Skeletal muscle satellite cell (primary cell): ENCODE data around the gene ATP9B.

ENCODE experiments used
- H3K27me3 ChIP-seq: 2 replicates; pipeline ENCODE4 v1.7.0; 2013; ENCODE audit warnings: low read length; ENCODE audit not compliant: control insufficient read depth, insufficient read depth
- H3K36me3 ChIP-seq: 2 replicates; pipeline ENCODE4 v1.7.0; 2013; ENCODE audit warnings: mild to moderate bottlenecking, control low read depth, low read length; ENCODE audit not compliant: insufficient read depth
- H3K4me1 ChIP-seq: 2 replicates; pipeline ENCODE4 v1.7.0; 2013; ENCODE audit warnings: low read length; ENCODE audit not compliant: control insufficient read depth, insufficient read depth
- H3K4me2 ChIP-seq: 2 replicates; pipeline ENCODE4 v1.7.0; 2013; ENCODE audit warnings: mild to moderate bottlenecking, low read length
- H3K4me3 ChIP-seq: 2 replicates; pipeline ENCODE4 v1.7.0; 2013; ENCODE audit warnings: low read length
- H3K9ac ChIP-seq: 2 replicates; pipeline ENCODE4 v1.7.0; 2013; ENCODE audit warnings: mild to moderate bottlenecking, low read depth, low read length, moderate library complexity
- H3K9me3 ChIP-seq: replicated peaks from 2 replicates; pipeline ENCODE4 v1.7.0; 2013; ENCODE audit warnings: mild to moderate bottlenecking, control low read depth, low read length

Gene ATP9B

DNA sequence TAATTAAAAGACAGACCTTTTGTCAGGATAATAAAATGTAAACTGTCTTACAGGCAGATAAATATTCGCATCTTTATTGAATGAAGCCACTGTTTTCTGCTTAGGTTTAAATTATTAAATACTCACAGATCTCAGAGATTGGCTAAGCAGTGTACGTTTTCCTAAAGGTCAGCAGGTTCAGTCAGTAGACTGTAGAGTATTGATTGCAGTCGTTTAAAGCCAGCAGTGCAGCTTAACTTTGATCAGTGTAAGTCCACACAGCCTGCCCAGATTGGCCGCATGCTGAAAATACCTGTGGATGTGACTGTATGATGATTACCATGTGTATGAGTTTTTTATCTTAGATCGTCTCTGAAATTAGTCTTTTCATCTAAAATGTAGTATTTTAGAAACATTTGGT is 42.3 kb downstream of the ATP9B start:
- no peak overlapping the region for H3K9ac ChIP-seq
- no peaks in the 10 kb centered on the region for H3K9me3 ChIP-seq
- H3K27me3 ChIP-seq: no peaks in the 10 kb centered on the region
- H3K4me2 ChIP-seq: no peak overlapping the region
- H3K36me3 ChIP-seq: no peaks in the 10 kb centered on the region
- H3K4me3 ChIP-seq: no peak overlapping the region
- no peaks in the 10 kb centered on the region for H3K4me1 ChIP-seq

DNA sequence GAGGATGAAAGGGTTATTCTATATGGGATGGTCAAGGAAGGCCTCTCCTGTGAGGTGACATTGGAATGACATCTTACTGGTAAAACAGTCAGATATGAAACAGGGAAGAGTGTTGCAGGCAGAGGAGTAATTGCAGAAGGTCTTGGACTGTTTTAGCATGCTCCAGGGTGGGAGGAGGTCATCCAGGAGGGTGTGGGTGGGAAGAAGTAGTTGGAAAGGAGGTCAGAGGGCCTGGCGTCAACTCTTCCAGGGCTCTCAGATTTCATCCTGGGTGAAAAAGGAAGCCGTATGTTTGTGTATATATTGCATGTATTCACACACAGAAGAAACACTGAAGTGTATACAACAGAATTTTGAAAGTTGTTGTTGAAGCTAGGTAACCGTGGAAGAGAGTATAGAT is 48.2 kb downstream of the ATP9B start:
- Histone ChIP-seq H3K36me3 (no peaks in the 10 kb centered on the region), H3K9me3 (no peaks in the 10 kb centered on the region), H3K4me2 (no peak overlapping the region), H3K4me1 (peaks cover 4% of the 10 kb centered on the region), H3K9ac (no peak overlapping the region), H3K27me3 (no peaks in the 10 kb centered on the region), H3K4me3 (no peak overlapping the region)

DNA sequence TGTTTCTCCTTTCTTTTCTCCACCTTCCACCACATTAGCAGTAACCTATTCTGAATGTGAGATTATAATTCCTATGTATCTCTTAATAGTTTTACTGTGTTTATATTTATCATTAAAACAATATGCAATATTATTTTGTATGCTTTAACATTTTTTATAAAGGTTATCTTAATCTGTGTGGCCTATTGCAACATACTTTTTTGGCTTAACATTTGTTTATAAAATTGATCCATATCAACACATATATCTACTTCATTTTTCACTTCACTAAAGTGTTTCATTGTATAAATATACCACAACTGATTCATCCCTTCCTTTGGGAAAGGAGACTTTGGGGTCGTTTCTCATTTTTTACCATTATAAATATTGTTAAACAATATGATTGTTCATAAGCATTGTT is 48.6 kb downstream of the ATP9B start:
- no peak overlapping the region for H3K9ac ChIP-seq
- H3K4me2 ChIP-seq: no peak overlapping the region
- no peaks in the 10 kb centered on the region for H3K36me3 ChIP-seq
- H3K27me3 ChIP-seq: no peaks in the 10 kb centered on the region
- H3K4me3 ChIP-seq: no peak overlapping the region
- peaks cover 4% of the 10 kb centered on the region for H3K4me1 ChIP-seq
- no peaks in the 10 kb centered on the region for H3K9me3 ChIP-seq

DNA sequence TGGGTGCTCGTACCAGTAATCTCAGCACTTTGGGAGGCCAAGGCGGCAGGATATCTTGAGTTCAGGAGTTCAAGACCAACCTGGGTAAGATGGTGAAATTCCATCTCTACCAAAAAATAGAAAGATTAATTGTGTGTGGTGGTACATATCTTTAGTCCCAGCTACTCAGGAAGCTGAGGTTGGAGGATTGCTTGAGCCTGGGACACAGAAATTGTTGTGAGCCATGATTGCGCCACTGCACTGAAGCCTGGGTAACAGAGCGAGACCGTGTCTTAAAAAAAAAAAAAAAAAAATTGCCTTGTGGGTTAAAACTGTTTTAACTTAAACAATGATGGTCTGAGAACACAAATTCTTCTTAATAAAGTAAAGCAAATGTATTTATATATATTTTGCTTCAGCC is 49.6 kb downstream of the ATP9B start:
- H3K9ac ChIP-seq: no peak overlapping the region
- H3K4me2 ChIP-seq: no peak overlapping the region
- H3K4me3 ChIP-seq: no peak overlapping the region
- no peaks in the 10 kb centered on the region for H3K27me3 ChIP-seq
- H3K9me3 ChIP-seq: no peaks in the 10 kb centered on the region
- H3K36me3 ChIP-seq: no peaks in the 10 kb centered on the region
- peaks cover 4% of the 10 kb centered on the region for H3K4me1 ChIP-seq

DNA sequence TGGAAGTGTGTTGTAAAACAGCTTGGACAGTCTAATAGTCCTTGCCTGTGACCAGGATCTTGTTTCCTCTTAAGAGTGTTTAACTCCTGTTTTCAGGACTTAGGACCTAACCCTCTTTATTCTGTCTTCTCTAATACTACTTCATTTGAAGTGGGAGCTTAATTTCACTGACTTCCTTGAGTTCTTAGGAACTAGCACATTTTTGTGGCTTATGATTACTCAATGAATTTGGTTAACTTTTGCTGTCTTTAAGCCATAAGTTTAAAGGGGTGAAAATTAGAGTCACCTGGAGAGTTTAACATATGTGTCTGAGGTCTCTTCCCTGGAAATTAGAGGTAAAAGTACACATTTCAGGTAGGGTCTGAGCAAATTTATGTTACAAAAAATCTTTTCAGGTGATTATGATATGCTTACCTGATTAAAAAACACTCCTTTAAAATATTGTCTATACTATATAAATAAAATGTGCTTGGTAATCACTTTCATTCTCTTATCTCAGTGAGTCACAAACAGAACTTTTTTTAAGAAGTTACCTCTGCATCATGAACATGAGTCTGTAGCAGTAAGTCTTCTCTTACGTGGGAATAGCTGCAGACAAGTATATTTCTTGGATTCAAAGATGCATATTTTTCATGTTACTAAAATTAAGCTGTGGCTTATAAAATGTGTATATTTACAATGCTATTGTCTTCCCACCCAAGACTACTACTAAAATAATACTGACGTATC is 52.7 kb downstream of the ATP9B start:
- no peak overlapping the region for H3K4me2 ChIP-seq
- no peaks in the 10 kb centered on the region for H3K9me3 ChIP-seq
- no peak overlapping the region for H3K4me3 ChIP-seq
- H3K36me3 ChIP-seq: no peaks in the 10 kb centered on the region
- H3K4me1 ChIP-seq: peaks cover 4% of the 10 kb centered on the region
- no peak overlapping the region for H3K9ac ChIP-seq
- H3K27me3 ChIP-seq: no peaks in the 10 kb centered on the region

DNA sequence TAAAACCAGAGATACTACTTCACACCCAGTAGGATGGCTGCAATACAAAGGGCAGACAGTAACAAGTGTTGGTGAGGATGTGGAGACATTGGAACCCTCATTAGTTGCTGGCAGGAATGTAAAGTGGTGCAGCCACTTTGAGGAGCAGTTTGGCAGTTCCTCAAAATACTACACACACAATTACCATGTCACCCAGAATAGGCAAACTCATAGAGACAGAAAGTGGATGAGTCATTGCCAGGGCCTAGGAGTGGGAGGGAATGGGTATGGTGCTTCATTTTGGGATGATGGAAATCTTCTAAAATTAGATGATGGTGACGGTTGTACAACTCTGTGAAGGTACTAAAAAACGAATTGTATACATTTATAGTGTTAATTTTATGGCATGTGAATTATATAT is 54.8 kb downstream of the ATP9B start:
- Histone ChIP-seq H3K9me3 (no peaks in the 10 kb centered on the region), H3K36me3 (no peaks in the 10 kb centered on the region), H3K27me3 (no peaks in the 10 kb centered on the region), H3K4me2 (no peak overlapping the region), H3K4me3 (no peak overlapping the region), H3K4me1 (no peaks in the 10 kb centered on the region), H3K9ac (no peak overlapping the region)

DNA sequence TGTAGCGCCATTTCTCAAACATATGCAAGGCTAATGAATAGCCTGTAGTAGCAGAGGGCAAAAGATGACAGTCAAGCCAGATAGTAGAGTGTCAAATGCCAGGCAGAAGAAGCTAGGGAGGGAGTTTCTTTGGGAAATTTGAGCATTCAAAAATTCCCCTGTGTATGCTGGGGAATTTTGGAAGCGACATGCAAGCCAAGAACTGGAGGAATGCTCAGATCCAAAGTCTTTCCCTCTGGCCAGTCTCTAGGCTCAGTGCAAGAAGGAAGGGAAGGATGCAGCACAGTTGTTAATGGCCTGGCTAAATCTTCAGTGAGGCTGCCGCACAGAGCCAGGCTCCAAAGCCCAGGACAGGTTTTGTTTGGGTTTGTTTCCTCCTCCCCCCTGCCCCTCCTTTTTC is 59.9 kb downstream of the ATP9B start:
- no peak overlapping the region for H3K4me3 ChIP-seq
- H3K27me3 ChIP-seq: no peaks in the 10 kb centered on the region
- H3K9me3 ChIP-seq: no peaks in the 10 kb centered on the region
- H3K9ac ChIP-seq: no peak overlapping the region
- H3K36me3 ChIP-seq: no peaks in the 10 kb centered on the region
- no peaks in the 10 kb centered on the region for H3K4me1 ChIP-seq
- no peak overlapping the region for H3K4me2 ChIP-seq

GRCh38 chr18:79133724-79134123 is 64.5 kb downstream of the ATP9B start:
- H3K9me3 ChIP-seq: no peaks in the 10 kb centered on the region
- H3K36me3 ChIP-seq: no peaks in the 10 kb centered on the region
- no peak overlapping the region for H3K4me2 ChIP-seq
- no peak overlapping the region for H3K9ac ChIP-seq
- no peaks in the 10 kb centered on the region for H3K4me1 ChIP-seq
- no peak overlapping the region for H3K4me3 ChIP-seq
- H3K27me3 ChIP-seq: no peaks in the 10 kb centered on the region

DNA sequence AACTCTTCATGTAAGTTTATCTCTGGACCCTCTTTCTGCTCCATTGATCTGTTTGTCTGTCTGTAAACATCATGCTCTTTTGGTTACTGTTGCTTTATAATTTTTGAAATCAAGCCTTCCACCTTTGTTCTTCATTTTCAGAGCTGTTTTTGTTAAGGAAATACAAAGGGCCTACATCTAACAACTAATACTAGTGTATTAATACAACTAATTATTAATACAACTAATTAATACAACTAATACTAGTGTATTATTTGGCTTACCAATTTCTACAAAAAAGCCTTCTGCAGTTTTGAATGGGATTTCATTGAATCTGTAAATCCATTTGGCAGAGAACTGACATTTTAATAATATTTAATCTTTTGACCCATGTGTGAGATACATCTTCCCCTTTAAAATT is 66.7 kb downstream of the ATP9B start:
- H3K27me3 ChIP-seq: no peaks in the 10 kb centered on the region
- no peaks in the 10 kb centered on the region for H3K4me1 ChIP-seq
- no peaks in the 10 kb centered on the region for H3K36me3 ChIP-seq
- H3K4me3 ChIP-seq: no peak overlapping the region
- no peak overlapping the region for H3K9ac ChIP-seq
- no peak overlapping the region for H3K4me2 ChIP-seq
- H3K9me3 ChIP-seq: no peaks in the 10 kb centered on the region

DNA sequence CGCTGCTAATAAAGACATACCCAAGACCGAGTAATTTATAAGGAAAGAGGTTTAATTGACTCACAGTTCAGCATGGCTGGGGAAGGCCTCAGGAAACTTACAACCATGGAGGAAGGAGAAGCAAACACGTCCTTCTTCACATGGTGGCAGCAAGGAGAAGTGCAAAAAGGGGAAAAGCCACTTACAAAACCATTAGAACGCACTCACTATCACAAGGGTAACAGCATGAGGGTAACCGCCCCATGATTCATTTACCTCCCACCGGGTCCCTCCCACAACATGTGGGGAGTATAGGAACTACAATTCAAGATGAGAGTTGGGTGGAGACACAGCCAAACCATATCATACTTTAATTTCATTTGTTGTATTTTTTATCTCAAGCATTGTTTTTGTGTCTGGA is 67.5 kb downstream of the ATP9B start:
- H3K4me3 ChIP-seq: no peak overlapping the region
- no peaks in the 10 kb centered on the region for H3K4me1 ChIP-seq
- no peak overlapping the region for H3K4me2 ChIP-seq
- H3K9me3 ChIP-seq: no peaks in the 10 kb centered on the region
- no peaks in the 10 kb centered on the region for H3K27me3 ChIP-seq
- no peaks in the 10 kb centered on the region for H3K36me3 ChIP-seq
- H3K9ac ChIP-seq: no peak overlapping the region

GRCh38 chr18:79139206-79139605 is 70.0 kb downstream of the ATP9B start:
- no peaks in the 10 kb centered on the region for H3K27me3 ChIP-seq
- H3K4me2 ChIP-seq: no peak overlapping the region
- H3K9me3 ChIP-seq: no peaks in the 10 kb centered on the region
- no peaks in the 10 kb centered on the region for H3K4me1 ChIP-seq
- H3K36me3 ChIP-seq: no peaks in the 10 kb centered on the region
- H3K4me3 ChIP-seq: no peak overlapping the region
- no peak overlapping the region for H3K9ac ChIP-seq

GRCh38 chr18:79147014-79147413 is 77.8 kb downstream of the ATP9B start:
- H3K4me3 ChIP-seq: no peak overlapping the region
- no peak overlapping the region for H3K4me2 ChIP-seq
- no peak overlapping the region for H3K9ac ChIP-seq

More at GRCh38 chr18:79147014-79147413, 77.8 kb downstream of the ATP9B start:
- Histone ChIP-seq H3K9me3 (no peaks in the 10 kb centered on the region), H3K36me3 (no peaks in the 10 kb centered on the region), H3K27me3 (no peaks in the 10 kb centered on the region), H3K4me1 (no peaks in the 10 kb centered on the region)
